NCI-H2196 (cell line): ENCODE data around the gene BHLHA9.
"Not testable (repeated sequence)": the region's sequence is repeated elsewhere in the genome, so short reads cannot be mapped to it uniquely, and the experiment has no call there.

ENCODE experiments used
- DNase-seq: peaks from one replicate; lab custom pipeline; 2025; ENCODE audit not compliant: unreplicated experiment; lab: John Stamatoyannopoulos, UW

BHLHA9 gene

DNA sequence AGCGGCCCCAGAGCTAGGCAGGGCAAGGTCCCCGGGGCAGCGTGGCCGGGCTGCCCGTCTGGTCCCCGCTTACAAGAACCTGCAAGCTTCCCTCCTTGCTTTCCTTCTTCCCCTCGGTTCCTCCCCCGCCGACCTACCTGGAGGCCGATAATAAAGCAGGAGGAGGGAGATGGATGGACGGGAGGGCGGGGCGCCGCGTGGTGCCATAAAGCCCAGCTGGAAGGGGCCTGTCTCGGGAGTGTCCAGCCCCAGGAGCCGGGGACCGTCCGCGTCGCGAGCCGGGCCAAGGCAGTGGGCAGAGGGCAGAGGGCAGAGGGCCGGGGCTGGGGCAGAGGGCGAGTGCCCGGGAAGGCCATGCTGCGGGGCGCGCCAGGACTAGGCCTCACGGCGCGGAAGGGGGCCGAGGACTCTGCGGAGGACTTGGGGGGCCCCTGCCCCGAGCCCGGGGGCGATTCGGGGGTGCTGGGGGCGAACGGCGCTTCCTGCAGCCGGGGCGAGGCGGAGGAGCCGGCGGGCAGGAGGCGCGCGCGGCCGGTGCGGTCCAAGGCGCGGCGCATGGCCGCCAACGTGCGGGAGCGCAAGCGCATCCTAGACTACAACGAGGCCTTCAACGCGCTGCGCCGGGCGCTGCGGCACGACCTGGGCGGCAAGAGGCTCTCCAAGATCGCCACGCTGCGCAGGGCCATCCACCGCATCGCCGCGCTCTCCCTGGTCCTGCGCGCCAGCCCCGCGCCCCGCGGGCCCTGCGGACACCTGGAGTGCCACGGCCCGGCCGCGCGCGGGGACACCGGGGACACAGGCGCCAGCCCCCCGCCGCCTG is at the start of gene BHLHA9:
Gene BHLHA9, plus strand, starts transcription at position 235 of the 820 bp plus-strand sequence. Its CDS starts 120 bp downstream, at position 355.
- no peak for DNase-seq

DNA sequence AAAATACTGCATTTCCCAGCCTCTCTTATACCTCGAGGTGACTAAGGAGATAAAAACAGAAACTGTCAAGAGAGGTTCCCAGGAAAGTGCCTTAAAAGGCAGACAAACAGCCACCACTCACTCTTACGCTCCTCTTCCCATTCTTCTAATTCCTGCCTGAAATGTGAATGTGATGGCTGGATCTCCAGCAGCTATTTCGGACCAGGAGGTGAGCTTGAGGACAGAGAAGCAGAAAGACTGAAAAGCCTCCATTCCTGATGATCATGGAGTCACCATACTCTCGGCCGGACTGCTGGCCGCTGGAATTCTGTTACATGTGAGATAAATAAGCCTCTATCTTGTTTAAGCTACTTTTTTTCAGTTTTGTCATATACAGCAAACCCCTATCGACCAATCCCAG is 49.0 kb upstream of the BHLHA9 start:
- DNase-seq = no peak

DNA sequence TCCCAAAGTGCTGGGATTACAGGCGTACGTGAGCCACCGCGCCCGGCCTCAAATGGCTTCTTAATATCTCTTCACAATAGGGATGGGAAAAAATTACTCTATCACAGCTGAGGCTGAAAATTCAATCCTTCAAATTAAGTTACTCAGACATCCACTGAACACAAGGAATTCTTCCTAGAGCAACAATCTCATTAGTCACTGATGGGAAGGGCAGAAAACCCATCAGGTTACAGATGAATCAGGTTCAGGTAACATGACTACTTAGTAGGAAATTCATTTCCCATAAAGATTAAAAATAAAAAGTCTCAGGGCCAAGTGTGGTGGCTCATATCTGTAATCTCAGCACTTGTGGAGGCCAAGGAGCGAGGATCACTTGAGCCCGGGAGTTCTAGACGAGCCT is 47.9 kb upstream of the BHLHA9 start:
- no peak for DNase-seq

DNA sequence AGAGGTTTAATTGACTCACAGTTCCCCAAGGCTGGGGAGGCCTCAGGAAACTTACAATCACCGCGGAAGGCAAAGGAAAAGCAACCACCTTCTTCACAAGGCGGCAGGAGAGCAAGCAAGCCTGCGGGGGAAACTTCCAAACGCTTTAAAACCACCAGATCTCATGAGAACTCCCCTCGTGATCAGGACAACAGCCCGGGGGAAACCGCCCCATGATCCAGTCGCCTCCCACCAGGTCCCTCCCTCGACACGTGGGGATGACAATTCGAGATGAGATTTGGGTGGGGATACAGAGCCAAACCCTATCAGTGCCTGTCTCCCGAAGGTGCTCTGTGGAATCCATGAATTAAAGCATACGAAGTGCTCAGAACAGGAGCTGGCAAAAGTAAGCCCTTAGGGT is 46.6 kb upstream of the BHLHA9 start:
- DNase-seq = no peak

DNA sequence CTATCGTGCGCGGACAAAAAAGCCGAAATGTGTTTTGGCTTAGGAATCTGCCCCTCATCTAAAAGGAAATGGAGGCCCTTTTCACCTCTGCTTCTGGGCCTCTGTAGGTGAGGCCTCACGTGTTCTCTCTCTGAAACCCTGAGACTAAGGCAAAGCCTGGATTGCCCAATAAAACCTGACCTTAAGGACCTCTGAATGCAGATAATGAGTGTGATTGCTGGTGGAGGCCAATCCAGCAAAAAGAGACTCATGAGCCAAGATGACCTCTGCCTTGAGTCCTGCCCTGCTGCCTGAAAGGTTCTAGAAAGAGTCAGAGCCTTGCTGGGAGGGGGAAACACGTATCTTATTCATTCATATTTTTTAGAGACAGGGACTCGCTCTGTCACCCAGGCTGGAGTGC is 45.9 kb upstream of the BHLHA9 start:
- DNase-seq = no peak

DNA sequence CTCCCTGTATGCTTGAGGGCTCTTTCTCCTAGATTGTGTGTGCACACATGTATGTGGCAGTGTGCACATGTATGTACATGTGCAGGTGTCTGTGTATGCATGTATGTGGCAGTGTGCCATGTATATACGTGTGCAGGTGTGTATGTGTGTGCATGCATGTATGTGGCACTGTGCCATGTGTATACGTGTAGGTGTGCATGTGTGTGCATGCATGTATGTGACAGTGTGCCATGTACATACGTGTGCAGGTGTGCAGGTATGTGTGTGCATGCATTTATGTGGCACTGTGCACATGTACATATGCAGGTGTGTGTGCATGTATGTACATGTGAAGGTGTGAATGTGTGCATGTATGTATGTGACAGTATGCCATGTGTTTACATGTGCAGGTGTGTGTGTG is 43.9 kb upstream of the BHLHA9 start:
- DNase-seq = no peak

DNA sequence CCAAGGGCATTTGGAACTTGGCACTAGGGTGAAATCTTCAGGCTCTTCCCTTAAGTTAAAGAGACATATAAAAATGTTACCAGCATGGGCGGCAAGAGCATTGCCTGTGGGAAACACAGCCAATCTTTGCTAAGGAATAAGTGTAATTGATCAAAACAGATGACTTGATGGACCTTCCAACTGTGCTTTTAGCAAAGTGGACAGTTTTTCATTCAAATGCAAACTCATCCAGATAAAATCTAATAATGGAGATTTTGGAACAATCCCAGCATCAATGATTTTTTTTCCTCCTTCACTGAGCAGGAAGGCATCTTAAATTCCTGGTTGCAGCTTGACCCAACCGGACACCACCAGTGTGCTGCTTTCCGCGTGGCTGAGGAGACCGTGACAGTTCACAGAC is 42.9 kb upstream of the BHLHA9 start:
- DNase-seq = no peak

DNA sequence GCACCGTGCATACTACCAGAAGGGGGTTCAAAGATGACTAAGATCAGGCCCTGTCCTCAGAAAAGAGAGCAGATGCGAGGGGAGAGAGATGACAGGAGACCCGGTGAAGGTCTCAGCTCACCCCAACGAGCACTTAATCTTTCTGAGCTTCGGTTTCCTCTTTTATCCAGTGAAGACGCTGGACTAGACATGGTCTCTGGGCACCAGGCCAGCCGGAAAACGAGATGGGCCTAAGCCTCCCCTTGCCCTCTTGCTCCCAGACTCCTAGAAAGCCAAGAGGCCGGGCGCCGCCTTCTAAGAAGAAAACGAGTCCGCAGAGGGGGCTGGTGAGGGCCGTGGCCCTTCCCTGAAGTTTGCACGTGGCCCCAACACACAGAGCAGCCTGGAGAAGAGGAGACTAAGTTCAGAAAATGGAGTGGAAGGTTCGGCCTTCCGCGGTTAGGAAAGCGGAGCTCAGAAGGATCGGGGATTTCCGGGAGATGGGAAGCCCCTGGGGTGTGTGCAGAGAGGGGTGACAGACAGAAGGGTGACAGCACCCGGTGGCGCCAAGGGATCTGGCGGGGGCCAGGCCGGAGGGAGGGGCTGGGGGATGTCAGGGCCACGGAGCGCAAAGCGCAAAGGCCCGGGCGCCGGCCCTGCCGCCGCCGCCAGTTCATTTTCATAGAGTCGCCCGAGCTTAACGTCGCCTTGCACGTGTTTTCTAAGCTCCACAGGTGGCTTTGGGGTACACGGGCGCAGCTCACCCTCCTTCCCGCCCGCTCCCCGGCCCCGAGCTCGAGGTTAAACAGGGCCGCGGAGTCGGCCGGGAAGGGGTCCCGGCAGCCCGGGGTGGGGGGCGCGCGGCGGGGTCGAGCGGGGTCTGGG is 42.1 kb upstream of the BHLHA9 start:
- no peak for DNase-seq

DNA sequence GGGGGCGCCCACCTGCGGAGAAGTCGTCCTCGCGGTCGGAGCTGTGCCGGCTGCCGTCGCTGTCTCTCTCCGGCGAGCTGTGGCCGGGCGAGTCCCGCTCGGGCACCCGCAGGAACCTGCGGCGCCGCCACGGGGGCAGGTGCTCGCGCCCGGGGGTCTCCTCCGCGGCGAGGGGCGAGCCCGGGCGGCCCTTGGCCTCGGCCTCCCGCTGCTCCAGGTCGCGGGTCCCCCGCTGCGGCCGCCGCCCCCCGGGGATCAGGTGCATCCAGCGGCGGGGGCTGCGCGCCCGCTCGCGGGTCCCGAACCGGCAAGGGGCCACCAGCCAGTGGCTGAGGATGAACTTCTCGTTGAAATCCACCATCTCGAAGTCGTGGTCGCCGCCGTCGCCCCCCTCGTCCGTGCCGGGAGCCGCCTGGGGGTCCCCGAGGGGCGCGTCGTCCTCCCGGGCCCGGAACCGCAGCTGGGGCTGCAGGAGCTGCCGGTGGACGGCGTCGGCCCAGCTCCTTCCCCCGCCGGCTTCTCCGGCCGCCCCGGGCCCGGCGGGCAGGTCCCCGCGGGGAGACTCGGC is 41.4 kb upstream of the BHLHA9 start:
- DNase-seq = no peak

DNA sequence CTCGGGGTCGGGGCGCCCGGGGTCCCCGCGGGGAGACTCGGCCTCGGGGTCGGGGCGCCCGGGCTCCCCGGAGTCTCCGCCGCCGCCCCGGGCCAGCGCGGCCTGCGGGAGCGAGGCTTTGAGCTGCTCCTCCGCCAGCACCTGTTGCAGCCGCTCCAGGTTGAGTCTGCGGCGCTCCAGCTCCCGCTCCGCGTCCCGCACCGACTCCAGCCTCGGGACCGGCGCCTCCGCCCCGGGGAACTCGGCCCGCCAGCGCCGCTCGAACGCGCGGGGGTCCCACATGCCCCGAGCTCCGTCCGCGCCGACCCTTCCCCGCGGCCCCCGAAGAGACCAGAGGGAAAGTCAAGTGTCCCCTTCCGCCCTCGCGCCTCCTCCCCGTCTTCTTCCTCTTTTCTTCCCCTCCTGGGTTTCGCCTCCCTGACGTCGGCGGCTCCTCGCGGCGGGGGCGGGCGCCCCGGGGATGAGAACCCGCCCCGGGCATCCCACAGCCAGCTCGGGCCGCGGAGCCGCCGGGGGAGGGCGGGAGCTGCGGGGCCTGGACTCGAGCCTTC is 40.8 kb upstream of the BHLHA9 start:
- peak; percentile 6 for DNase-seq

DNA sequence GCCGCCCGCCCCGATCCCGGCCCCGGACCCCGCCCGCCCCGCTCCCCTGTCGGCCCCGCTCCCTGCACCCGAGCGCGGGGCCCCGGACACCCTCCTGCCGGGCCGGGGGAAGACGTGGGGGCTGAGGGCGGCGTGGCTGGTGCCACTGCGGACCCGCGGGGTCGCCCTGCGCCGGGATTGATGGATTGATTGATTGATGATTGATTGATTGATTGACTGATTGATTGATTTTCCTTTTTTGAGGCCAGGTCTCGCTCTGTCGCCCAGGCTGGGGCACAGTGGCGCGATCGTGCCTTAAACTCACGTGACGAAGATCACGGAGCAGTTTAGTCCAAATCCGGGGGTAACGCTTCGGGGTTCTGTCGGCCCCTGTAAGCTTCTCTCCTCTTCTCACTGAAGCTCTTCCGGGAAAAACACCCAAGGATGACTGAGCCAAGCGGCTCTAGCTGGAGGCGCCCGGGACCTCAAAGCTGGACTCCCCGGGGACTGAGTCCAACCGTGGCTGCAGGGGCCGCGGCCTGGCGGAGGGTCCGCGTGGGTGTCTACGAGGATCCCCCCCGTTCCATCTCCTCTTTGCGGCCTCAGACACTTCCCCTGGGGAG is 40.2 kb upstream of the BHLHA9 start:
- DNase-seq = no peak

DNA sequence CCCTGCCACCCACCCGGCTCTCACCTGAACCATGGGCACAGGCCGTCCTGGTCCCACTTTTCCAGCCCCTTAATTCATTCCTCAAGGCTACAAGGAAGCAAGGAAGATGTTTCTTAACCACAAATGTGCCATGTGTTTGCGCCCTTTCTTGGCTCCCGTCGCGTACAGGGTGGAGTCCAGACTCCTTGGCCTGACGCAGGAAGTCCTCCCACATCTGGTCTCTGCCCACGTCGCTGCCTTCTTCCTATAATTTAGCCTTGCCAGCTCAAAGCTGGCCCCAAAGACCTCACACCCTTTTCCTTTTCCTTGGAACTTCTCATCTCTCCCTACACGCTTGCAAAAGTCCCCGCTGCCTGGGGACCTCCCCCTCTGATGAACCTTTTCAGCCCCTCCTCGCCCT is 38.8 kb upstream of the BHLHA9 start:
- no peak for DNase-seq

DNA sequence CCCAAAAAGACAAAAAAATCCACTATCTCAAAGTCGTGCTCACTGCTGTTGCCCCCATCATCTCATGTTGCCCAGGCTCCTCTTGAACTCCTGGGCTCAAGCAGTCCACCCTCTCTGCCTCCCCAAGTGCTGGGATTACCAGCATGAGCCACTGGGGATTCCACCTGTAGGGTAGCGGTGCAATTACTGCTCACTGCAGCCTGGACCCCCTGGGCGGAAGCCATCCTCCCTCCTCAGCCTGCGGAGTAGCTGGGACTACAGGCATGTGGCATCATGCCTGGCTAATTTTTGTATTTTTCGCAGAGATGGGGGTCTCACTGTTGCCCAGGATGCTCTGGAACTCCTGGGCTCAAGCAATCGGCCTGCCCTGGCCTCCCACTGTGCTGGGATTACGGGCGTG is 37.9 kb upstream of the BHLHA9 start:
- DNase-seq = no peak

DNA sequence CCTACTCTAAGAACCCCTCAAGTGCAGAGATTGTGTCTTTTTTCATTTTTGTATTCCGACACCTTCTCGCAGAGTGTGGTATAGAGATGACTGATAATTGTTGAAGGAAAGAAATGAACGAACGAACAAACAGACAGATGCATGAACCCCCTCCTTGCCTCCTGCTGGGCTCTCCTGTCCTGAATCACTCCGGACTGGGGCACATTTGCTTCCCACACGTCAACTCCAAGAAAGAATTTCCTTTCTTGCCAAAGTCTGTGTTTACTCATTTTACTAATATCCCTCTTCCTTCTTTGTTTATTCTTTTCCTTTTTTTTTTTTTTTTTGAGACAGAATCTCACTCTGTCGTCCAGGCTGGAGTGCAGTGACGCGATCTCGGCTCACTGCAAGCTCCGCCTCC is 37.5 kb upstream of the BHLHA9 start:
- no peak for DNase-seq

DNA sequence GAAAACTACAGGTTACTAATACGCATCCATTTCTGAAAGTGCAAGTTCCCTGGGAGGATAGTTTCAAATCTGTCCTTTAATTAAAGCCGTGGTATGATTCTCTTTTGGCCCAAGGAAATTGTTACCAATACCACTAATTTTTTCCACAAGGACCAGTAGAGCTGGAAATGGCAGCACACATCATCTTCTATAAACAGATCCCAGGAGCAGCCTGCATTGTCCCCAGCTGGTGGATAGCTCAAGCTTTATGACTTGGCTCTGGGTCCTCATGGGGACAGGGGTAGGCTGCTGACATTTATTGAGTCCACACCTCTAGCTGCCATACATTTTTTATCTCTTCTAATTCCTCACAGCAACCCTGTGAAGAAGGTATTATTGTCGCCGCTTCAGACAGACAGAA is 35.8 kb upstream of the BHLHA9 start:
- DNase-seq = no peak

DNA sequence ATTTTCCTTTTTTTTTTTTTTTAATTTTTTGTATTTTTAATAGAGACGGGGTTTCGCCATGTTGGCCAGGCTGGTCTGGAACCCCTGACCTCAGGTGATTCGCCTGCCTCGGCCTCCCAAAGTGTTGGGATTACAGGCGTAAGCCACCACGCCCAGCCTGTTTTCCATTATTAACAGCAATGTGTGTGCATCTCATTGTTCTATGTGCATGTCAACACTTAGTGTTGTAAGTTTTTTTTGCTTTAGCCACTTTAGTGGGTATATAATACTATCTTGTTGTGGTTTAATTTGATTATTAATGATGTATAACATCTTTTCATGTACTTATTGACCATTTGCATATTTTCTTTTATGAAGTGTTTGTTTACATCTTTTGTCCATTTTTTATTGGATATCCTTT is 32.8 kb upstream of the BHLHA9 start:
- no peak for DNase-seq

DNA sequence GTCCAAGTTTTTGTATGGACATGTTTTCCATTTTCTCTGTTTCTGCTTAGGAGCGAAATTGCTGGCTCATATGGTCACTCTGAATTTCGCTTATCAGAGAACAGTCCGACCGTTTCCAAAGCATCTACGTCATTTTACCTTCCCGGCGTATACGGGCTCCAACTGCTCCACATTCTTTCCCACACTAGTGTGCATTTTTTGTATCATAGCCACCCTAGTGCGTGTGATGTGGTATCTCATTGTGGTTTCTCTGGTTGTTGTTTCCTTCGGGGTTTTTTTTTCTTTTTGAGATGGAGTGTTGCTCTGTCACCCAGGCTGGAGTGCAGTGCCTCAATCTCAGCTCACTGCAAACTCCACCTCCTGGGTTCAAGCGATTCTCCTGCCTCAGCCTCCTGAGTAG is 31.0 kb upstream of the BHLHA9 start:
- no peak for DNase-seq

DNA sequence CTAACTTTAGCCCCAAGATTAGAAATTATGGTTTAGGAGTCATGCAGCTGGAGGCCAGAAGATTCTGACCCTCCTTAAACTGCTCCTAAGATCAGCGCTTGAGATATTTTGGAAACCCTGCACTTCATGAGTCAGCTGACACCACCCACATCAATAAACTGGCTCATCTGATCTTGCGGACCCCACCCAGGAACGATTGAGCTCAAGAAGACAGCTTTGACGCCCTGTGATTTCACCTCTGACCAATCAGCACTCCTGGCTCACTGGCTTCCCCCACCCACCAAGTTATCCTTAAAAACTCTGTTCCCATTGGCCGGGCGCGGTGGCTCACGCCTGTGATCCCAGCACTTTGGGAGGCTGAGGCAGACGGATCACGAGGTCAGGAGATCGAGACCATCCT is 29.8 kb upstream of the BHLHA9 start:
- not testable (repeated sequence) for DNase-seq

DNA sequence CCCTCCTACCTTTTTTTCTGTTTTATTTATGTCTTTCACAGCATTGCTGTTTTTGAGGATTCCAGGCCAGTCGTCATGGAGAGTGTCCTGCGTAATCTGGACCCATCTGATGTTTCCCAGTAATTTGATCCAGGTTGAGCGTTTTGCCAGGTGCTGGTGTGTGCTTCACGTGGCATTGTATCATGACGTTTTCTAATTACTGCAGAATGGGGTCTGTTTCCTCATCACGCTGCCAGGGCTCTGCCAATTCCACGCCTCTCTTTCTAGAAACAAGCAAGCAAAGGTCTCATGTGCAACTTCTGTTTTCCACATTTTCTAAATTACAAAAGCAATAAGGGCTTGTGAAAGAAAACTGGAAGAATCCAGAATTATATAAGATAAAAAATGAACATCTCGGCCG is 28.3 kb upstream of the BHLHA9 start:
- peak; percentile 74 for DNase-seq

DNA sequence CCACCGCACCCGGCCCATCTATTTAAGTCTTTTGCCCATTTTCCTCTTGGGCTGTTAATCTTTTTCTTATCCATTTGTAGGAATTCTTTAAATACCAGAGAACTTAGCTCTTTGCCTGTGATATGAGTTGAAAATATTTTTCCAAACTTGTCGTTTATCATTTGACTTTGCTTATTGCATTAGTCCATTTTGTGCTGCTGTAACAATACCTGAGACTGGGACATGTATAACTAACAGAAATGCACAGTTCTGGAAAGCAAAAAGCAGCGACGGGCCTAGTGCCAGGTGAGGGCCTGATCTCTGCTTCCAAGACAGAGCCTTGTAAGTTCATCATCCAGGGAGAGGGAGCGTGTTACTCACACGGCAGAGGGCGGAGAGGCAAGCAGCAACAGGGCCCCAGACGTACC is 25.6 kb upstream of the BHLHA9 start:
- DNase-seq = no peak
